ENCODE data around the gene CDKAL1.

The CDKAL1 gene

GRCh38 chr6:21277601-21278374 is 743.5 kb downstream of the CDKAL1 start:
- no peak for DNase-seq

GRCh38 chr6:21278375-21278745 is 744.1 kb downstream of the CDKAL1 start:
- no peak for DNase-seq

- no peak for DNase-seq
These were observed 745.4 kb downstream of the CDKAL1 start for GRCh38 chr6:21279619-21280018.

- no peak for DNase-seq
These were observed 747.1 kb downstream of the CDKAL1 start for GRCh38 chr6:21281366-21281765.
